ENCODE results near the gene TSHZ2. TPM values are rescaled to one million over a fixed set of nuclear protein-coding genes. Genes with fewer than 3 reads are reported as not detected.

Gene TSHZ2
- total RNA-seq, 1 experiment from 2014 or later, result 0.20 TPM

DNA sequence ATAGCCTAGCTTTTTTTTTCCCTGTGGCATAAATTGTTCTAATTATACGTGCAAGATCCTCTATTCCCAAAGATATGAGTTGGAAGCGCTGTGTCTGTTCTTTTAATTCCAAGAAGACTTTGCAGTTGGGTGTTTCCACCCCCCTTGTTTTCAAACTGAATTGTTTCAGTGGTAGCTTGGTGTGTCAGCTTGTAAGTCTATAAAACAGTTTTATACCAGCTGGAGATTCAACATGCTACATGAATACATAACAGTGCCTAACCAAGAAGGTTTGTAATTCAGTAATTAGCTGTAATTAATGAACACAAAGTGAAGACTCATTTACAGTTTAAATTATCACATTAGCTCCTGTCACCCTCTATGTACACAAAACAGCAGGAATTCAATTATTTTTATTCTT lies 467.5 kb downstream of the TSHZ2 start:
- TF ChIP-seq ZNF219 (CRISPR knock-in tag; IDR thresholded peaks at IDR 0.05; ENCODE audit: borderline replicate concordance), result no peak
- no peak for TF ChIP-seq ATF1 (CRISPR knock-in tag; IDR thresholded peaks at IDR 0.05)
- no peak for TF ChIP-seq JAZF1 (CRISPR knock-in tag; IDR thresholded peaks at IDR 0.05)
- no peak for TF ChIP-seq NR2C2 (CRISPR knock-in tag; IDR thresholded peaks at IDR 0.05)
- TF ChIP-seq, protein P1, sequence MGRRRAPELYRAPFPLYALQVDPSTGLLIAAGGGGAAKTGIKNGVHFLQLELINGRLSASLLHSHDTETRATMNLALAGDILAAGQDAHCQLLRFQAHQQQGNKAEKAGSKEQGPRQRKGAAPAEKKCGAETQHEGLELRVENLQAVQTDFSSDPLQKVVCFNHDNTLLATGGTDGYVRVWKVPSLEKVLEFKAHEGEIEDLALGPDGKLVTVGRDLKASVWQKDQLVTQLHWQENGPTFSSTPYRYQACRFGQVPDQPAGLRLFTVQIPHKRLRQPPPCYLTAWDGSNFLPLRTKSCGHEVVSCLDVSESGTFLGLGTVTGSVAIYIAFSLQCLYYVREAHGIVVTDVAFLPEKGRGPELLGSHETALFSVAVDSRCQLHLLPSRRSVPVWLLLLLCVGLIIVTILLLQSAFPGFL (CRISPR knock-in tag; IDR thresholded peaks at IDR 0.05; ENCODE audit: borderline replicate concordance), result no peak
- TF ChIP-seq EMX1 (CRISPR knock-in tag; IDR thresholded peaks at IDR 0.05), result no peak
- TF ChIP-seq, protein P2, sequence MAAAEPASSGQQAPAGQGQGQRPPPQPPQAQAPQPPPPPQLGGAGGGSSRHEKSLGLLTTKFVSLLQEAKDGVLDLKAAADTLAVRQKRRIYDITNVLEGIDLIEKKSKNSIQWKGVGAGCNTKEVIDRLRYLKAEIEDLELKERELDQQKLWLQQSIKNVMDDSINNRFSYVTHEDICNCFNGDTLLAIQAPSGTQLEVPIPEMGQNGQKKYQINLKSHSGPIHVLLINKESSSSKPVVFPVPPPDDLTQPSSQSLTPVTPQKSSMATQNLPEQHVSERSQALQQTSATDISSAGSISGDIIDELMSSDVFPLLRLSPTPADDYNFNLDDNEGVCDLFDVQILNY (CRISPR knock-in tag; IDR thresholded peaks at IDR 0.05), result no peak
- TF ChIP-seq, protein P3, sequence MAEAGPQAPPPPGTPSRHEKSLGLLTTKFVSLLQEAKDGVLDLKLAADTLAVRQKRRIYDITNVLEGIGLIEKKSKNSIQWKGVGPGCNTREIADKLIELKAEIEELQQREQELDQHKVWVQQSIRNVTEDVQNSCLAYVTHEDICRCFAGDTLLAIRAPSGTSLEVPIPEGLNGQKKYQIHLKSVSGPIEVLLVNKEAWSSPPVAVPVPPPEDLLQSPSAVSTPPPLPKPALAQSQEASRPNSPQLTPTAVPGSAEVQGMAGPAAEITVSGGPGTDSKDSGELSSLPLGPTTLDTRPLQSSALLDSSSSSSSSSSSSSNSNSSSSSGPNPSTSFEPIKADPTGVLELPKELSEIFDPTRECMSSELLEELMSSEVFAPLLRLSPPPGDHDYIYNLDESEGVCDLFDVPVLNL (CRISPR knock-in tag; IDR thresholded peaks at IDR 0.05; ENCODE audit: borderline replicate concordance, low read depth), result no peak
- no peak for TF ChIP-seq RORB (CRISPR knock-in tag; IDR thresholded peaks at IDR 0.05)
- no peak for TF ChIP-seq NR3C1 (CRISPR knock-in tag; conservative IDR thresholded peaks at IDR 0.05; ENCODE audit: low read depth)
- no peak for TF ChIP-seq TCF7 (CRISPR knock-in tag; IDR thresholded peaks at IDR 0.05; ENCODE audit: low read depth)
- TF ChIP-seq FOXJ3 (CRISPR knock-in tag; IDR thresholded peaks at IDR 0.05; ENCODE audit: borderline replicate concordance), result no peak
- TF ChIP-seq NFATC4 (CRISPR knock-in tag; IDR thresholded peaks at IDR 0.05), result no peak
- TF ChIP-seq ESRRA (CRISPR knock-in tag; IDR thresholded peaks at IDR 0.05; ENCODE audit: borderline replicate concordance), result no peak
- TF ChIP-seq GABPB1 (CRISPR knock-in tag; IDR thresholded peaks at IDR 0.05), result no peak
- TF ChIP-seq, protein P4, sequence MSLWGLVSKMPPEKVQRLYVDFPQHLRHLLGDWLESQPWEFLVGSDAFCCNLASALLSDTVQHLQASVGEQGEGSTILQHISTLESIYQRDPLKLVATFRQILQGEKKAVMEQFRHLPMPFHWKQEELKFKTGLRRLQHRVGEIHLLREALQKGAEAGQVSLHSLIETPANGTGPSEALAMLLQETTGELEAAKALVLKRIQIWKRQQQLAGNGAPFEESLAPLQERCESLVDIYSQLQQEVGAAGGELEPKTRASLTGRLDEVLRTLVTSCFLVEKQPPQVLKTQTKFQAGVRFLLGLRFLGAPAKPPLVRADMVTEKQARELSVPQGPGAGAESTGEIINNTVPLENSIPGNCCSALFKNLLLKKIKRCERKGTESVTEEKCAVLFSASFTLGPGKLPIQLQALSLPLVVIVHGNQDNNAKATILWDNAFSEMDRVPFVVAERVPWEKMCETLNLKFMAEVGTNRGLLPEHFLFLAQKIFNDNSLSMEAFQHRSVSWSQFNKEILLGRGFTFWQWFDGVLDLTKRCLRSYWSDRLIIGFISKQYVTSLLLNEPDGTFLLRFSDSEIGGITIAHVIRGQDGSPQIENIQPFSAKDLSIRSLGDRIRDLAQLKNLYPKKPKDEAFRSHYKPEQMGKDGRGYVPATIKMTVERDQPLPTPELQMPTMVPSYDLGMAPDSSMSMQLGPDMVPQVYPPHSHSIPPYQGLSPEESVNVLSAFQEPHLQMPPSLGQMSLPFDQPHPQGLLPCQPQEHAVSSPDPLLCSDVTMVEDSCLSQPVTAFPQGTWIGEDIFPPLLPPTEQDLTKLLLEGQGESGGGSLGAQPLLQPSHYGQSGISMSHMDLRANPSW (CRISPR knock-in tag; conservative IDR thresholded peaks at IDR 0.05; ENCODE audit: low read depth), result no peak
- no peak for TF ChIP-seq SP1 (CRISPR knock-in tag; conservative IDR thresholded peaks at IDR 0.05)
- TF ChIP-seq ZNF317 (CRISPR knock-in tag; IDR thresholded peaks at IDR 0.05; ENCODE audit: borderline replicate concordance, low read depth), result no peak
- CTCF ChIA-PET, result interaction anchor here (0.9 kb wide), 1 partner anchor 26 kb away, joined by 3 read pairs; no protein-coding TSS in a partner anchor

DNA sequence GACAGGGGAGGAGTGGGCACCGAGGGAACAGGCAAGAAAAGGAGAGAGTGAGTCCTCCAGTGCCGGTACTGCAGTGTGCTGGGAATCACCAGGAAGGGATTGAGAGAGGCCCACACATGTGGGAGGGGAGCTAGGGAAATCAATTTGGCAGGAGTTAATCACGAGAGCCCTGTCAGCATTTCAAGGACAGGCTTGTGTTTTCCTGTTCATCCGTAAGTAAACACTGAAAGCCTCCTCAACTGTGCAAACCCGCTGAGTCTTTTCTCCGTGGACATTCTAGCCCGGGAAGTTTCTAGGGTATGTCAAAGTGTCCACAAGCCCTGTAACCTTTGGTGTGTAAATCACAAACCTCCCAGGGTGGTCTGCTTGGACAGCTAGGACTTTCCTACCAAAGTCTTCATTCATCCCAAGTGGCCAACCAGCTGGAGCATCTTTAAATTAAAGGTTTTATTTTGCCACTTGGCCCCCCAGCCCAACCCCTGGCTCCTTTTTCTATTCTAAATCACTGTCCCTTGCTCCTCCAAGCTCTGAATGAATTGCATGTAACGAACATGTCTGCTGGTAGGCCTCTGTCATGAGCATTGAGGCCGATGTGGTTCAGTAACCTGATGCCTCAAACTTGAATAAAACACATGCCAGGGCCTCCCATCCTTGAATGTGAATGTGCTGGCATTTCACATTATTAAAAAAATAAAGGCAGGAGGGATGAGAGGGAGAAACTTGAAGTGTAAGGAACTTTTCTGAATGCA lies 472.4 kb downstream of the TSHZ2 start:
- ATAC-seq (no peak), DNase-seq (ENCODE audit: low spot score) (no peak)
- Mint-ChIP-seq H3K36me3 (peaks cover 21% of the 10 kb centered on the region), H3K4me3 (no peak overlapping the region), H3K27ac (no peak overlapping the region), H3K4me1 (peaks cover 2% of the 10 kb centered on the region; the same call in 1 of the 2 replicates), H3K9me3 (peaks cover 35% of the 10 kb centered on the region), H3K27me3 (ENCODE audit: low read depth) (no peaks in the 10 kb centered on the region; the same call in 1 of the 2 replicates)
- ChIA-PET CTCF (no interaction called here), POLR2A (no interaction called here)
- TF ChIP-seq, protein P5, sequence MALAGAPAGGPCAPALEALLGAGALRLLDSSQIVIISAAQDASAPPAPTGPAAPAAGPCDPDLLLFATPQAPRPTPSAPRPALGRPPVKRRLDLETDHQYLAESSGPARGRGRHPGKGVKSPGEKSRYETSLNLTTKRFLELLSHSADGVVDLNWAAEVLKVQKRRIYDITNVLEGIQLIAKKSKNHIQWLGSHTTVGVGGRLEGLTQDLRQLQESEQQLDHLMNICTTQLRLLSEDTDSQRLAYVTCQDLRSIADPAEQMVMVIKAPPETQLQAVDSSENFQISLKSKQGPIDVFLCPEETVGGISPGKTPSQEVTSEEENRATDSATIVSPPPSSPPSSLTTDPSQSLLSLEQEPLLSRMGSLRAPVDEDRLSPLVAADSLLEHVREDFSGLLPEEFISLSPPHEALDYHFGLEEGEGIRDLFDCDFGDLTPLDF (CRISPR knock-in tag; IDR thresholded peaks at IDR 0.05), result no peak
- TF ChIP-seq TEAD4 (CRISPR knock-in tag; IDR thresholded peaks at IDR 0.05) (no peak), CREM (CRISPR knock-in tag; IDR thresholded peaks at IDR 0.05) (no peak), GABPB1 (CRISPR knock-in tag; IDR thresholded peaks at IDR 0.05) (no peak), NR1H2 (CRISPR knock-in tag; IDR thresholded peaks at IDR 0.05) (no peak), SOX15 (CRISPR knock-in tag; IDR thresholded peaks at IDR 0.05) (no peak), TP53 (CRISPR knock-in tag; IDR thresholded peaks at IDR 0.05) (no peak), CBFB (CRISPR knock-in tag; IDR thresholded peaks at IDR 0.05; ENCODE audit: low read depth) (no peak), JUN (CRISPR knock-in tag; IDR thresholded peaks at IDR 0.05) (no peak)
- TF ChIP-seq, protein P6, sequence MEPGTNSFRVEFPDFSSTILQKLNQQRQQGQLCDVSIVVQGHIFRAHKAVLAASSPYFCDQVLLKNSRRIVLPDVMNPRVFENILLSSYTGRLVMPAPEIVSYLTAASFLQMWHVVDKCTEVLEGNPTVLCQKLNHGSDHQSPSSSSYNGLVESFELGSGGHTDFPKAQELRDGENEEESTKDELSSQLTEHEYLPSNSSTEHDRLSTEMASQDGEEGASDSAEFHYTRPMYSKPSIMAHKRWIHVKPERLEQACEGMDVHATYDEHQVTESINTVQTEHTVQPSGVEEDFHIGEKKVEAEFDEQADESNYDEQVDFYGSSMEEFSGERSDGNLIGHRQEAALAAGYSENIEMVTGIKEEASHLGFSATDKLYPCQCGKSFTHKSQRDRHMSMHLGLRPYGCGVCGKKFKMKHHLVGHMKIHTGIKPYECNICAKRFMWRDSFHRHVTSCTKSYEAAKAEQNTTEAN (CRISPR knock-in tag; IDR thresholded peaks at IDR 0.05), result no peak
- TF ChIP-seq, protein P7, sequence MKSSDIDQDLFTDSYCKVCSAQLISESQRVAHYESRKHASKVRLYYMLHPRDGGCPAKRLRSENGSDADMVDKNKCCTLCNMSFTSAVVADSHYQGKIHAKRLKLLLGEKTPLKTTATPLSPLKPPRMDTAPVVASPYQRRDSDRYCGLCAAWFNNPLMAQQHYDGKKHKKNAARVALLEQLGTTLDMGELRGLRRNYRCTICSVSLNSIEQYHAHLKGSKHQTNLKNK (CRISPR knock-in tag; IDR thresholded peaks at IDR 0.05), result no peak

More for the DNA sequence above, 467.5 kb downstream of the TSHZ2 start:
- POLR2A ChIA-PET, result no interaction called here
- no peak for ATAC-seq
- Mint-ChIP-seq H3K27me3 (ENCODE audit: low read depth) (no peaks in the 10 kb centered on the region), H3K4me1 (no peaks in the 10 kb centered on the region), H3K27ac (no peak overlapping the region), H3K36me3 (no peaks in the 10 kb centered on the region), H3K9me3 (peaks cover 6% of the 10 kb centered on the region; the same call in 1 of the 2 replicates), H3K4me3 (no peak overlapping the region)
- DNase-seq (ENCODE audit: low spot score), result no peak

Measured in WTC11 (cell line).